GM21447 (cell line): ENCODE results near the gene ARMCX5.

Experiments
- ATAC-seq: cut with Tn5 transposase; IDR thresholded peaks from one replicate; pipeline ENCODE4 v1.9.1; 2021; ENCODE audit not compliant: unreplicated experiment

The ARMCX5 gene

GRCh38 chrX:102599084-102599950 lies at the start of gene ARMCX5:
Gene ARMCX5, plus strand, starts transcription at chrX:102599515. Its CDS starts 2,627 bp downstream, at chrX:102602142.
- ATAC-seq = peak; percentile 91

DNA sequence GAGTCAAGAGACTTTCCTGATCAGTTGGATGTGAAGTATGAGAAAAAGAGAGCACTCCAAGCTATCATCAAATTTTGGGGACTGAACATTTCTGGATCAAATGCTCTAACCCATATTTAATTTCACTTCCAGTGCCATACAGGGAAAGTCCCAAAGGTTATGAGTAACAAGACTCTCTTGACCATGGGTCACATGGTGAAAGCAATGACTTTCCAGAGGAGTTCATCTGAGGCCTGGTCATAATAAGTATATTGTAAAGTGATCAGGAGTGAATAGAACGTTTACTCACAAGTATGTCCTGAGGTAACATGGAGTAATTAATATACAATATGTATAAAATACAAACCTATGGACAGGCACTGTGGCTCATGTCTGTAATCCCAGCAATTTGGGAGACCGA lies 40.7 kb upstream of the ARMCX5 start:
- ATAC-seq = no peak

DNA sequence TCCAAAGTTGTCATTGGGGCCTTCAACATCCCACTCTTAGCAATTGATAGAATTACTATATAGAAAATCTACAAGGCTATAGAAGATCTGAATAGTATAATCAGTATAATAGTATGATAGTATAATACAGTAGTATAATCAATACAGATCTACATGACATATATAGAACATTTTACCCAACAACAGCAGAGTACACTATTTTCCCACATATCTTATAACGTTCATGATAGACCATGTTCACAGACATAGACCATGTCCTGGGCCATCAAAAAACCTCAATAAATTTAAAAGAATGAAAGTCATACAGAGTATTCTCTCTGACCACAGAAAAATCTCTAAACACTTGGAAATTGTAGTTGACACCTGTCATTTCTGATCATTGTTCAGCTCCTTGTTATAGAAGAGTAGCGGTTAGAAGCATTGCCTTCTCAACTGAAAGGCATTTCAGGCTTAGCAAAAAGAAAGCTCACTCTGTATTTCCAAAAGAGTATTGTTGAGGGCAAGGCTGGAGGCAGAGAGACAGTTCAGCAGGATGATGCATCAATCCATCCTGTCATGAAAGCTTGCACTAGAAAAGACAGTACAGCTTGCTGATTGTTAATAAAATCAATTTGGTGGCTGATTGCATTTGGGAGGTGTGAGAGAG lies 38.8 kb upstream of the ARMCX5 start:
- ATAC-seq = no peak

- no peak for ATAC-seq
Observed at GRCh38 chrX:102580891-102581290, 18.4 kb upstream of the ARMCX5 start.

DNA sequence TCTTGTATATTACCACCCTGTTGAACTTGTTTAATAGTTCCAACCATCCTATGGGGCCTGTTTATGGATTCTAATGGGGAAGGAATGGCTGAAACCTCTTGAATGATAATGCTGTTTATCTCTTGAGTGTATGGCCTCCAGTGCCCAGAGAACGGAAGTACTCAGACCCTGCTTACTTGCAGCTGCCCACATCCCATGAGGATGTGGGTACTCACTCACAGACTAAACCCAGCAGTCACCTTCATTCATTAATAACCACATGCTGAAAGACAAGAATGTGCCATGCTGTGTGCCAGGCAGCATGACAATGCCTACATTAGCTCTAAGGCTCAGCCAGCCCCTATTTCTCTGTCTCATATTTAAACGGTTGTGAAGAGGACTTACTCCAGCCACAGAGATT lies 5.9 kb upstream of the ARMCX5 start:
- ATAC-seq = no peak

DNA sequence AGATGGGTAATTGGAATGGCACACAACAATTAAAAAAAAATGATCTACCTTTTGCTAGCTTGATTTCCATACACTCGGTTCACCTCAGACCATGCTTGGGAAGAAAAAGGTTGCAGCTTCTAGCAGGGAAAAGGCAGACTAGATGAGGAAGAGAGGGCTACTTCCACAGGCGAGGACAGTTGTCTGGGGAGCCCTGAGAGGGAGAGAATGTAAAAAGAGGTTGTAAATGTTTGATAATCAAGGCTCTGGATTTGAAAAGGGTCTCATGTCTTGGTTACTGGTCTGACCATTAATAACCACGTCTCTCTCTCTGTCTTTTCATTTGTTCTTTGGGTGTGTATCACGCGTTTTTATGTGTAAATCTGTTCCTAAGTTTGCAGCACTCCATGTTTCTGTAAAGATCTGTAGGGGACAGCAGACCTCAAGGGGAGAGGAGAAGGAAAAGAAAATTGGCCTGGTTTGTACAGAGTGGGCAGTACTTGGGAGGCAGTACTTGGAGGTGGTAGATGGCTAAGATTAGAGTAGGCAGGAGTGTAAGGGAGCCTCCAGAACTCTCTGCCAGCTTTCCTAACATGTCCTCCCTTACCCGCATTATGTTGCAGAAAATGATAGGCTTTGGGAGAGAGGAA lies 750 bp downstream of the ARMCX5 start:
- ATAC-seq = peak; percentile 15

- no peak for ATAC-seq
Observed at GRCh38 chrX:102604327-102604726, 5.0 kb downstream of the ARMCX5 start.

DNA sequence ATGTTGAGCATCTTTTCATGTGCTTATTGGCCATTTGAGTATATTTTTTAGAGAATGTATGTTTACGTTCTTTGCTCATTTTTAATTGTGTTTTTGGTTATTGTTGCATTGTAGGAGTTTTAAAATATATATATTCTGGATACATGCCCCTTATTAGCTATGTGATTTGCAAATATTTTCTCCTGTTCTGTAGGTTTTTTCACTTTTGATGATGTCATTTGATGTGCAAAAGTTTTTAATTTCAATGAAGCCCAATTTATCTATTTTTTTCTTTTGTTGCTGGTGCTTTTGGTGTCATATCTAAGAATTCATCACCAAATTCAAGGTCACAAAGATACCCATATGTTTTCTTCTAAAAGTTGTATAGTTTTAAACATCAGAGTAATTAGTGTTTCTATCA lies 6.8 kb downstream of the ARMCX5 start:
- ATAC-seq = no peak

DNA sequence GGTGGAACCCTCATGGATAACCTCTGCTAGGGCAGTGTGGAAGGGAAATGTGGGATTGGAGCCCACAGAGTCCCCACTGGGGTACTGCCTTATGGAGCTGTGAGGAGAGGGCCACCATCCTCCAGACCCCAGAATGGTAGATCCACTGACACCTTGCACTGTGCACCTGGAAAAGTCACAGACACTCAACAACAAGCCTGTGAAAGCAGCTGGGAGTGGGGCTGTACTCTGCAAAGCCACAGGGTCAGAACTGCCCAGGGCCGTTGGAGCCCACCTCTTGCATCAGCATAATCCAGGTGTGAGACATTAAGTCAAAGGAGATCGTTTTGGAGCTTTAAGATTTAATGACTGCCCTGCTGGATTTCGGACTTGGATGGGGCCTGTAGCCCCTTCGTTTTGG lies 11.6 kb downstream of the ARMCX5 start:
- no peak for ATAC-seq

GRCh38 chrX:102624105-102624504 lies 24.8 kb downstream of the ARMCX5 start:
- no peak for ATAC-seq

- no peak for ATAC-seq
Observed at GRCh38 chrX:102627640-102628039, 28.3 kb downstream of the ARMCX5 start.

GRCh38 chrX:102637561-102637960 lies 38.2 kb downstream of the ARMCX5 start:
- ATAC-seq = no peak

DNA sequence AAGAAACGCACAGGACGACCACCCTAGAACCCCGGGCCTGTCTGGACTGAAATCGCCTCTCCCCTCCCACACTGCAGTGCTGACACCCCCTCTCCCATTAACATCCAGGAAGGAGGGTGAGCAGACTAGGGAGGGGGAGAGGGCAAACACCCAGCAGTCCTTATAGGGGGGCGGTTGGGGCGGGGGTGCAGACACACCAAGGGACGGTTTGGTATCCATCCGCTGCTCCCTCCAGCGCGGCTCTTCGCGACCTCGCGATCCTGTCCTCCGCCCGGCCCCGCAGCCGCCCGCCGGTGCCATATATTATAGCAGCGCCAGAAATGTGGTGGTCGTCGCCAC lies 51.6 kb downstream of the ARMCX5 start:
- ATAC-seq = no peak

- no peak for ATAC-seq
Observed at GRCh38 chrX:102651242-102652011, 52.1 kb downstream of the ARMCX5 start, which contains the start of gene GPRASP1. Gene GPRASP1, plus strand, starts transcription at chrX:102651483. Its CDS starts 2,431 bp downstream, at chrX:102653914.

- ATAC-seq = no peak
Observed at GRCh38 chrX:102652031-102652688, 52.8 kb downstream of the ARMCX5 start.
